Mucosa of descending colon (tissue), 3 donors: ENCODE results near the gene ETV3. TPM values are rescaled to one million over a fixed set of nuclear protein-coding genes. Genes with fewer than 3 reads are reported as not detected.

Source experiments
- ATAC-seq: fragments of 200-7000 bp; cut with Tn5 transposase; one replicate; pipeline ENCODE4 v1.9.1; 2020; ENCODE audit warnings: mild to moderate bottlenecking, moderate library complexity
- DNase-seq, 3 donors: peaks; one replicate each; pipeline ENCODE4 v3.0.0-alpha.2; 2020
- H3K36me3 ChIP-seq: fragments of 200-600 bp; one replicate; pipeline ENCODE4 v1.8.0; 2021; ENCODE audit warnings: low read depth, mild to moderate bottlenecking
- H3K4me1 ChIP-seq: fragments of 200-600 bp; one replicate; pipeline ENCODE4 v1.8.0; 2021; ENCODE audit warnings: low read depth, mild to moderate bottlenecking
- H3K4me3 ChIP-seq: fragments of 200-600 bp; one replicate; pipeline ENCODE4 v1.8.0; 2021; ENCODE audit warnings: mild to moderate bottlenecking
- H3K9me3 ChIP-seq: fragments of 200-600 bp; one replicate; pipeline ENCODE4 v1.8.0; 2021; ENCODE audit warnings: mild to moderate bottlenecking
- CTCF ChIP-seq: fragments of 200-600 bp; IDR thresholded peaks from one replicate; pipeline ENCODE4 v1.8.0; 2022; ENCODE audit warnings: antibody characterized with exemption, mild to moderate bottlenecking
- intact Hi-C, 2 donors: fragments of 100-400 bp; cut with DNase I in 1 of 2; cut with micrococcal nuclease in 1 of 2; formaldehyde crosslinking; loops; one replicate each; pipeline versions ENCODE4 v1.11.0 to v1.11.1; 2022; cut with DNase I, micrococcal nuclease
- total RNA-seq, 3 donors: library from RNA; stranded (reverse); fragmentation: NEBNext Ultra II Directional in 2 of 3; extraction: Animal tissue kit (Norgen Biotek cat#: 25700) in 2 of 3; gene quantifications; one replicate each; pipeline versions ENCODE4 v1.2.1 to v1.2.4, GENCODE V29; 2021 to 2023
- donor health status: DM: no; HTN: no; CAD: no; lungs with moderate emphysema.
- donor health status: DM: no; HTN: no; CAD: no.
- donor health status: DM: no; HTN: yes; CAD: no.

ETV3 gene
- total RNA-seq, 3 donors from 2014 or later: 32.6 to 36.3 (median 35.9) TPM

DNA sequence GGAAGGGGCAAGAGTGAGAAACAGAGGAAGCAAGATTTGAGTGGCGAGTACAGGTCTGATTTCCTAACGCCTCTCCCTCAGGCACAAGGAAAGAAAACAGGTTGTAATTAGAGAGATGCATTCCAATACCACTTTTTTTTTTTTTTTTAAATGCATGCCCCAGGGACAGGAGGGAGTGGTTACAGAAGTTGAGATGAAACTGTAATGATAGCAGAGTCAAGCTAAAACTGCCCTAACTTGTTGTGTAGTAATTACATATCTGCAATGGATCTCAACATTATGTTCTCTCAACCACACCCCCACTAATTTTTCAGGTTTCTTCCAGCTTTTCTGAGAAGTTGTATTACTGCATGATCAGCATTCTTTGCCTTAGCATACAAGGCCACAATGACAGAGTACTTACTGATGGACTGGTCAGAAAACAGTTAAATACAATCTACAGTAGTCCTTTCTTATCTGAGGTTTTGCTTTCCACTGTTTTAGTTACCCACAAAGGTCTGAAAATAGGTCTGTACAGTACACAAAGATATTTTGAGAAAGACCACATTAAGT, 5.5 kb downstream of the ETV3 start:
- ATAC-seq (no peak), DNase-seq (no peak)
- H3K9me3 ChIP-seq: no peaks in the 10 kb centered on the region
- no peak for TF ChIP-seq CTCF
- intact Hi-C loops: no loop called here
- H3K4me1 ChIP-seq: peaks cover 15% of the 10 kb centered on the region
- peaks cover 7% of the 10 kb centered on the region for H3K36me3 ChIP-seq
- no peak overlapping the region for H3K4me3 ChIP-seq

DNA sequence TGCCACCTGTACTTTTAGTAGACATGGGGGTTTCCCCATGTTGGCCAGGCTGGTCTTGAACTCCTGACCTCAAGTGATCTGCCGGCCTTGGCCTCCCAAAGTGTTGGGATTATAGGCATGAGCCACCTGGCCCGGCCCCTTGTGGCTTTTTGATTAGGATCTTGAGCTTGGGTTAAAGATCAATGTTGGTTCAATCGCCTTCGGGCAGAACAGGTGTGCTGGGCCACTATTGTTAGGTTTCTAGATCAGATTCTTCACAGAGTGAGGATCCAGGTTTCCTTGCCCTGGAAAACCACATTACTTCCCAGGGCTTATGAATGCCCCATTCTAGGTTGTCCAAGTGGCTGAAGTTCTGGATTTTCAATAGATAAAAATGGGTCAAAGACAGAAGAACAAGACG, 6.1 kb downstream of the ETV3 start:
- Histone ChIP-seq H3K4me1 (peaks cover 14% of the 10 kb centered on the region), H3K4me3 (no peak overlapping the region), H3K36me3 (peaks cover 7% of the 10 kb centered on the region), H3K9me3 (no peaks in the 10 kb centered on the region)
- DNase-seq: no peak
- intact Hi-C loops: no loop called here
- no peak for TF ChIP-seq CTCF
- no peak for ATAC-seq

DNA sequence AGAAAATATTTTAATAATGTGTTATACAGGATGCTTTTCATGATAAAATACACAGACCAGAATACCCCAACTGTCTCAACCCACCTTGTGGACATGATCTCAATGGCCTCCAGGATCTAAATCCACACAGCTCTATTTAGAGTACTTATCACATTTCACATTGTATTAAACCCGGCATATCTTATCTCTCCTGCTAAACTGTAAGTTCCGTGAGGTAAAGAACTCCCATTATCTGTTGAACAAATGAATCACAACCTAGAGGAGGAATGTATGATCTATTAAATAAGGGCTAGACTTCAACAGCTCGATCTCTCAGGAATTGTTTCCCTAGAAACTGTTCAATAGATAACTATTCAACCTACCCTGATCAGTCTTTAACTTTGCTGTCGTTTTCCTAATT, 6.9 kb downstream of the ETV3 start:
- no peak for TF ChIP-seq CTCF
- ATAC-seq: no peak
- no peak for DNase-seq

GRCh38 chr1:157124855-157125254, 13.3 kb downstream of the ETV3 start:
- no peak overlapping the region for H3K4me3 ChIP-seq
- DNase-seq (no peak), ATAC-seq (no peak)
- H3K9me3 ChIP-seq: no peaks in the 10 kb centered on the region
- intact Hi-C loops: no loop called here
- TF ChIP-seq CTCF: no peak
- H3K36me3 ChIP-seq: peaks cover 11% of the 10 kb centered on the region
- H3K4me1 ChIP-seq: no peaks in the 10 kb centered on the region

More for the DNA sequence above, 6.9 kb downstream of the ETV3 start:
- Histone ChIP-seq H3K36me3 (peaks cover 7% of the 10 kb centered on the region), H3K4me1 (peaks cover 7% of the 10 kb centered on the region), H3K9me3 (no peaks in the 10 kb centered on the region), H3K4me3 (no peak overlapping the region)
- intact Hi-C loops: no loop called here

DNA sequence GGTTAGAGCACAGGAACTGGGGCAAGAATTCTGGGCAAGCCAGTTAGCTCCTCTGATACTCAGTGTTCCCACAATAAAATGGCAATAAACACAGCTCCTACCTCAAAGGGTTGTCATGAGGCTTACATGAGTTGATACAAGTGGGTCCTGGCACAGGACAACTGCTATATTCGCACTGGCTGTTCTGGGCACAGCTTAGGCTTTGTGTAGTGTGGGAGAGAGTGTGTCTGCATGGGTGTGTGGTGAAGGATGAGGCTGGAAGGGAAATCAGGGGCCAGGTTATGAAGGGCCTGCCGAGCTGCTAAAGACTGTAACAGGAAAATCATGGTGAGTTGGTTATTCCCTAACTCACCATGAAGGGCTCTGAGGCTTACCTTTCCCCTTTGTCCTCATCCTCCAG, 18.7 kb downstream of the ETV3 start:
- Histone ChIP-seq H3K4me1 (no peaks in the 10 kb centered on the region), H3K9me3 (no peaks in the 10 kb centered on the region), H3K36me3 (no peaks in the 10 kb centered on the region), H3K4me3 (no peak overlapping the region)
- TF ChIP-seq CTCF: no peak
- ATAC-seq (no peak), DNase-seq (no peak)
- intact Hi-C loops: no loop called here

DNA sequence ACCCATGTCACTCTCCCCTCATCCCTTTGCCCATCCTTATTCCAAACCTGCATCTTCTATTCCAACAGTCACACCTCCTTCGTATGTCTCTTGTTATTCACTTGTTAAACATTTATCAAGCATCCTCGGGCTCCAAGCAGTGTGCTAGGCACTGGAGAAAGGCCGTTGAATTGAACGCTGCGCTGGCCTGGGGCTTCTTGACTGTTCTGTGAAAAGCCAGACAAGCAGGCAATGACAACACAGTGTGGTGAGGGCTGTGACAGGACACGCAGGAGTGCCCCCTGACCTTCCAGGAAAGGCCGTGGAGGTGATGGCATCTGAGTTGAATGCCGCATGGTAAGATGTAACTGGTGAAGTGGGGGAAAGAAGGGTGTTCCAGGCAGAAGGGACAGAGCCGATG, 19.2 kb downstream of the ETV3 start:
- H3K36me3 ChIP-seq: no peaks in the 10 kb centered on the region
- ATAC-seq: no peak
- H3K9me3 ChIP-seq: no peaks in the 10 kb centered on the region
- no peak for DNase-seq
- intact Hi-C loops: no loop called here
- H3K4me3 ChIP-seq: no peak overlapping the region
- no peak for TF ChIP-seq CTCF
- H3K4me1 ChIP-seq: no peaks in the 10 kb centered on the region
